Right cardiac atrium (tissue), 5 donors: Measurements from ENCODE around the gene GBA2. TPM values are rescaled to one million over a fixed set of nuclear protein-coding genes. Genes with fewer than 3 reads are reported as not detected.

Experiments used
- ATAC-seq, 2 donors: fragments of 200-7000 bp; cut with Tn5 transposase; one replicate each; pipeline versions ENCODE4 v1.8.0 to v1.9.1; 2020; ENCODE audit warnings: moderate library complexity in 2 of 2, mild to moderate bottlenecking in 1 of 2
- DNase-seq, 3 donors: peaks; one replicate each; pipeline ENCODE4 v3.0.0-alpha.2; 2020
- H3K27ac ChIP-seq: one replicate; pipeline ENCODE4 v1.5.1; 2013; ENCODE audit warnings: mild to moderate bottlenecking, low read length, control low read depth, moderate library complexity
- H3K27me3 ChIP-seq: one replicate; pipeline ENCODE4 v1.6.1; 2013; ENCODE audit not compliant: control insufficient read depth, insufficient read depth
- H3K4me1 ChIP-seq: one replicate; pipeline ENCODE4 v1.6.1; 2013; ENCODE audit warnings: low read length; ENCODE audit not compliant: control insufficient read depth, insufficient read depth
- H3K4me3 ChIP-seq: one replicate; pipeline ENCODE4 v1.5.1; 2013; ENCODE audit warnings: low read length, control low read depth
- H3K9me3 ChIP-seq: one replicate; pipeline ENCODE4 v1.6.1; 2013; ENCODE audit warnings: low read length; ENCODE audit not compliant: control insufficient read depth
- WGBS: extraction: QIAGEN DNeasy Blood & Tissue Kit; methylation state at CpG from one replicate; pipeline ENCODE4 v1.1.7; 2013; 5-methylcytosine and 5-hydroxymethylcytosine counted together
- intact Hi-C, 4 donors: fragments of 100-400 bp; cut with DNase I; formaldehyde crosslinking; loops; one replicate each; pipeline versions ENCODE4 v1.11.0 to v1.14.0; 2022 to 2023
- polyA plus RNA-seq: library from polyadenylated mRNA; stranded (reverse); fragments of 200-250 nt; gene quantifications from one replicate; pipeline ENCODE4 v1.2.3, GENCODE V29; 2013
- total RNA-seq, 4 donors: library from RNA; stranded (reverse); fragmentation: NEBNext Ultra II Directional; extraction: Animal tissue kit (Norgen Biotek cat#: 25700); gene quantifications; one replicate each; pipeline ENCODE4 v1.2.1, GENCODE V29; 2021
- donor health status: healthy with polysubstance abuse.
- donor health status: DM: no; HTN: yes; CAD: no.
- donor health status: DM: no; HTN: no; CAD: no.
- donor health status: DM: no; HTN: yes; CAD: no; lungs with severe emphysema.
- donor health status: DM: yes; HTN: yes; CAD: no.

GBA2 gene
- total and polyA plus RNA-seq, 5 donors, result 70.3 to 117 (median 93.8) TPM

DNA sequence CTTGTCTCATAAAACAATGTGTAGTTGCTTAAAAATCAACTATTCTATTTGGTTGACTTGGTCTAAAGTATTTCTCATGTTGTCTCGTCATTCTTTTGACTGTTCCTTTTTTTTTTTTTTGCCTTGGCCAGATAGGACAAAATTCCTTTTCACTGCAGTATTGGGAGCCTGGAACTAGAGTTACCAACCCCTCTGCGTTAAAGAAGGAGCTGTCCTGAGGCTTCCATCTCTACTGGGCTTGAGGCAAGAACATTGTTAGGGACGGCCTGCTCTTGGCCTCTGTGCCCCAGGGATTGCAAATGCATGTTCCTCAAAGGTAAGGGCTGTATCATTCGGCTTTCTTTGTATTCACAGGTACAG is 41.0 kb upstream of the GBA2 start:
- Histone ChIP-seq H3K27me3 (no peaks in the 10 kb centered on the region), H3K27ac (no peak overlapping the region), H3K9me3 (no peaks in the 10 kb centered on the region), H3K4me1 (no peaks in the 10 kb centered on the region), H3K4me3 (no peak overlapping the region)
- ATAC-seq, result no peak
- intact Hi-C loops, result loop anchor here (2.0 to 5.0 kb wide), 3 partner anchors 37 to 93 kb away; partner anchors contain the start of genes FAM221B (in 1 of the 4) and TMEM8B (in 1 of the 4)
- WGBS, result 30% methylated on average over 4 of the region's 4 CpGs
- DNase-seq, result no peak

DNA sequence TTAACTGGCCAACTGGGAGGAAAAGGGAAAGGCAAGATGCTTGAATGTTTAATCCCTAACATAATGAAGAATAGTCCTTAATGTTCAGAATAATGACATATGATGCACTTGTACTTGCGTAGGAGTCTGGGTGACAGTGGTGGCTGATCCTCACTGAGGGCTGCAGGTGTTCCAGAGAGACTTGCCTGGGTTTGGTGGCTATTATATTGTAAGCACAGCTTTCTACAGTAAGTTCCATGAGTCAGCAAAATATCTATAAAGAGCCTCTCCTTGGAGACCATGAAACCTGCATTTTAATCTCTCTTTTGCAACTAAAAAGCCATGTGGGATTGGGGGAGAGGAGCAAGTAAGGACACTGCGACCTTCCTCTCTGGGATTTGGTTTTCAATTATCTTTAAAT is 40.5 kb upstream of the GBA2 start:
- Histone ChIP-seq H3K4me3 (no peak overlapping the region), H3K9me3 (no peaks in the 10 kb centered on the region), H3K27me3 (no peaks in the 10 kb centered on the region), H3K4me1 (no peaks in the 10 kb centered on the region), H3K27ac (no peak overlapping the region)
- 90% methylated on average over 2 of the region's 2 CpGs for WGBS
- intact Hi-C loops, result no loop called here
- ATAC-seq, result no peak
- no peak for DNase-seq

DNA sequence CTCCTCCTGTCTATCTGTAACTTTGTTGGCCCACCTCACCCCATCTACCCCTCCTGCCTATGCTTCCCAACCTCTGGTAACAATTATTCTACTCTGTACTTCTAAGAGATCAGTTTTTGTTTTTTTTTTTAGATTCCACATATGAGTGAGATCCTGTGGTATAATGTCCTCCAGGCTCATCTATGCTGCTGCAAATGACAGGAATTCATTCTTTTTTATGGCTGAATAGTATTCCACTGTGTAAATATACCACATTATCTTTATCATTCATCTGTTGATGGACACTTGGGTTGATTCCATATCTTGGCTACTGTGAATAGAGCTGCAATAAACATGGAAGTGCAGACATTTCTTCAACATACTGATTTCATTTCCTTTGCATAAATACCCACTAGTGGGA is 34.4 kb upstream of the GBA2 start:
- intact Hi-C loops, result no loop called here
- DNase-seq (no peak), ATAC-seq (no peak)
- Histone ChIP-seq H3K4me3 (no peak overlapping the region), H3K9me3 (no peaks in the 10 kb centered on the region), H3K27me3 (no peaks in the 10 kb centered on the region), H3K27ac (no peak overlapping the region), H3K4me1 (no peaks in the 10 kb centered on the region)

DNA sequence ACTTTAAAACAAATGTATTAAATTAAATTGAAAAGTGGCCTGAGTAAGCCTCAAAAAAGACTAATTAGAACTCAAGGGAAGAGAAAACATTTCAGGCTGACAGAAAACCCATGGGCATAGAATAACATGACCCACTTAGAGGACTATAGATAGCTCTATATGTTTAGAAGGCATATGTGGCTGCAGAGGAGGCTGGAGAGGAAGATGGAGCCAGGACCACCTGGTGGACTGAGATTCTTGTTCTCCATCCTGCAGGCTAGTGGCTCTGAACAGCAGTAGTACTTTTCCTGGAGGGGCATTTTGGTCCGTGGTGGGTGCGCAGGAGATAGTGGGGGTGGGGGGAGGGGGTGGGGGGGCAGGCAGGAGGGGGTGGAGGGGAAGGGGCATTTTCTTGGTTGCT is 32.0 kb upstream of the GBA2 start:
- Histone ChIP-seq H3K4me1 (peaks cover 2% of the 10 kb centered on the region), H3K9me3 (no peaks in the 10 kb centered on the region), H3K27ac (no peak overlapping the region), H3K4me3 (no peak overlapping the region), H3K27me3 (no peaks in the 10 kb centered on the region)
- 71% methylated on average over 2 of the region's 2 CpGs for WGBS
- intact Hi-C loops, result no loop called here
- ATAC-seq (no peak), DNase-seq (no peak)

DNA sequence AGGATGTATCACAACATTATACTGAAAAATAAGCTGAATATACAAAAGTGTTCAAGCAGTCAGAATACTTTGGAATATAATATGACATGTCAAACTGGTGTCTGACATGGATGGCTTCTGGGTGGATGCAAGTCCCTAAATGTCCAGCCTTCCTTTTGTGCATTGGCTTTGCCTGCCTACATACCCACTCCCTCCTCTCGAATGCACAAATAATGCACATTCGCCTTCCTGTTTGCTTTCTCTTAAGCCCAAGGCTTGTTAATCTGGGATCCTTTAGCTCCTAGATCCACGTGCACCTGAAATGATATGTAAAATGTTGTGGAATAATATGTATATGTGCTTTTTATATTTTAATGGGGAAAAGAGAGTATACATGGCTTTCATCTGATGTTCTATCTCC is 29.5 kb upstream of the GBA2 start:
- H3K9me3 ChIP-seq, result no peaks in the 10 kb centered on the region
- ATAC-seq (no peak), DNase-seq (no peak)
- 92% methylated on average over 3 of the region's 3 CpGs for WGBS
- no peak overlapping the region for H3K27ac ChIP-seq
- peaks cover 6% of the 10 kb centered on the region for H3K4me1 ChIP-seq
- H3K27me3 ChIP-seq, result no peaks in the 10 kb centered on the region
- intact Hi-C loops, result no loop called here
- no peak overlapping the region for H3K4me3 ChIP-seq

DNA sequence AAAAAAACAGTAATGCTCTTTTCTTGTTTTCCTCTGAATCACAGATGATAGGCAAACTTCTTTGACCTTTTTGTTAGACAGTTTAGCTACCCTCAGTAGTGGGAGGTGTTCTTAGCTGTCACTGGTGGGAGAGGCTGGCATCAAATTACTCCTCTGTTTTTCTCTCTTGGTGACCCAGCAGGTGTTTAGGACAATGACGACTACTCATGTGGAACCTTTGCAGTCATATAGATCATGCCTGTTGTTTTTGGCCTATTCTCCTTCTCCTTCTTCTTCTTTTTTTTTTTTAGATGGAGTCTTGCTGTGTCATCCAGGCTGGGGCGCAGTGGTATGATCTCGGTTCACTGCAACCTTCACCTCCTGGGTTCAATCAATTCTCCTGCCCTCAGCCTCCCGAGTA is 27.0 kb upstream of the GBA2 start:
- H3K27ac ChIP-seq, result no peak overlapping the region
- no peaks in the 10 kb centered on the region for H3K27me3 ChIP-seq
- intact Hi-C loops, result no loop called here
- H3K4me3 ChIP-seq, result no peak overlapping the region
- ATAC-seq (no peak), DNase-seq (no peak)
- no peaks in the 10 kb centered on the region for H3K9me3 ChIP-seq
- peaks cover 8% of the 10 kb centered on the region for H3K4me1 ChIP-seq
- WGBS, result 83% methylated on average over 4 of the region's 4 CpGs

DNA sequence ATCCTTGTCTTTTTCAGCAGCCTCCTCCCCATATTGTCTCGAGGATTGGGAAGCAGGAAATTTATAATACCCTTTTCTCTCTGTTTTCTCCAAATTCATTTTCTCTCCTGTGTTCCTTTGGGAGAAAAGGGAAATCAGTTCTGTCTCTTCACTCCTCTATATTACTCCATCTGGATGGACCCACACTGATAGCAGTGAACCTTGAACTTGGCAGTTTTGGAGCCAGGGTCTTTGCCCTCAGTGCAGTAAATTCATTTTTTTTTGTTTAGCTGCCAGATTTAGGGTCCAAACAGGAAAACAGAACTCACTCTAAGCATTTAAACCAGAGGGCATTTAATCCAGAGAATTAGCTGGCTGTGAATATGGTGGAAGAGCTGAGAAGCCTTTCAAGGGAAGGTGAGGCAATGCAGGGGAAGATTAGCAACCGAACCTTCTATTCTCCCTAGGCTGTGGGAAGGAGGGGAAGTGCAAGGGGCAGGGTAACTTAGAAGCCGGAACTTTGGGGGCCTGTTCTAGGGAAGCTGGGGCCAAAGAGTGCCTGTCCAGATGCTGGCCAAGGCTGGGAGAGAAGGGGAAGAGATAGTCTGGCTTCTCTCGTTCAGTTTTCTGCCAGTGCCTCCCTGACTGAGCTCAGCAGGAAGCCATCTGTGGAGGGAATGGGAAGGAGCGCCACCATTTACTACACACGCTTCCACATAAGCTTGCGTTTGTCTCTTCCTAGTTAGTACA is 26.0 kb upstream of the GBA2 start:
- intact Hi-C loops, result no loop called here
- DNase-seq, result peak in 2 of 3 donors; percentile 38 to 66
- H3K27me3 ChIP-seq, result no peaks in the 10 kb centered on the region
- no peak overlapping the region for H3K4me3 ChIP-seq
- peak; percentile 67 to 79 for ATAC-seq
- peak overlapping the region; percentile 30 for H3K27ac ChIP-seq
- 39% methylated on average over 7 of the region's 7 CpGs for WGBS
- peaks cover 12% of the 10 kb centered on the region for H3K4me1 ChIP-seq
- H3K9me3 ChIP-seq, result no peaks in the 10 kb centered on the region

DNA sequence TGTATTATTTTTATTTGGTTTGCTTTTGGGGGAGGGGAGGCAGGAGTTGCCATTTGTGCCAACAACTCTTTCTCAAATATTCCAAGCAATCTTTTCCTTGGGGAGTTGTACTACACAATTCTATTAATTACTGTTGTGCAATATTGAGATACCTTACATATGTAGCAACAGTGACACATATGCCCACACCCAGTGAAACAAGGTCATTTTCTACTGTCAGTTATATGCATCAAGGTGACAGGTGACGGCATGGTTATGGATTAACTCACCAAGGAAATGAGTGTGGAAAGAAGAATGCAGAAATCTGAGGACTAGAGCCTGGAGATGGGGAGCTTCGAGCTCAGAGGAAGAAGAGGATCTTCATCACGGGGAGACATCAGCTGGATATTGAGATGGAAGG is 22.9 kb upstream of the GBA2 start:
- H3K9me3 ChIP-seq, result no peaks in the 10 kb centered on the region
- H3K27me3 ChIP-seq, result no peaks in the 10 kb centered on the region
- ATAC-seq, result no peak
- no peak overlapping the region for H3K27ac ChIP-seq
- H3K4me1 ChIP-seq, result peaks cover 12% of the 10 kb centered on the region
- no peak overlapping the region for H3K4me3 ChIP-seq
- no peak for DNase-seq
- 89% methylated on average over 3 of the region's 3 CpGs for WGBS
- intact Hi-C loops, result no loop called here

DNA sequence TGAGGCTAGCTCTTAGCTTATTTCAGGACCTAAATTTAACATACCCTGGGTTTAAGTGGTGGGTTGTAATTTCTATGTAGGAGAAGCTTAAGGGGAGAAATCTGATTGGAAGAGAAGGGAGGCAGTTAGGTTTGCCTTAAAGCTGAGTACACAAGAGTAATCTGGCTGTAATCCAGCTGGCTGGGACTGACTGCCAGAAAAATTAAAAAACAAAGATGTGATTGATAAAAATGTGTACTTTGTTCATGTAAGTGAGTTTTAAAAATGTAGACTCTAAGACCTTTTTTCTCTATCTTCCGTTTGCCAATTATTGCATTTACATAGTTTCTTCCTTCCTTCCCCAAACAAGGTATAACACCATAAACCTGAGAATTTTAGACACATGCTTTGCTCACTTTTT is 22.5 kb upstream of the GBA2 start:
- ATAC-seq (no peak), DNase-seq (no peak)
- no peak overlapping the region for H3K27ac ChIP-seq
- H3K4me3 ChIP-seq, result no peak overlapping the region
- H3K27me3 ChIP-seq, result no peaks in the 10 kb centered on the region
- no peaks in the 10 kb centered on the region for H3K9me3 ChIP-seq
- intact Hi-C loops, result no loop called here
- 48% methylated on average over 1 of the region's 1 CpG for WGBS
- H3K4me1 ChIP-seq, result peaks cover 12% of the 10 kb centered on the region

DNA sequence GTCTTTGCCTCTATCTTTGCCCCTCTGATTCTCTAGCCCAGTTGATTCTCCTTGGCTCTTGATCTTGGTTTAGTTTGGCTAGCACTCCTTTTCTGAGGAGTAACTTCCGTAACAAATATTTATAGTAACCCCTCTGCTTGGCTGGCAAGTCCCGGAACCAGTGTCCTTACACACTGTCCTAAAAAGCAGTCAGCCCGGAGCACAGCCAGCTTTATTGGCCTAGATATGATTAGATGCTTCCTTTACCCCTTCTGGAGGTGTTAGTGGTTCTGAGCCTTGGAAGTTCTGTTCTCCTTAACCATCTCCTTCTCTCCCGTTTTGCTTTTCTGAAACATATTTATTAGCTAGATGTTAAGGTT is 22.0 kb upstream of the GBA2 start:
- intact Hi-C loops, result no loop called here
- Histone ChIP-seq H3K9me3 (no peaks in the 10 kb centered on the region), H3K27ac (peak overlapping the region; percentile 58), H3K4me1 (peaks cover 10% of the 10 kb centered on the region), H3K4me3 (no peak overlapping the region), H3K27me3 (no peaks in the 10 kb centered on the region)
- 6% methylated on average over 4 of the region's 4 CpGs for WGBS
- ATAC-seq, result peak; percentile 89
- DNase-seq, result peak in 2 of 3 donors; percentile 51 to 82

DNA sequence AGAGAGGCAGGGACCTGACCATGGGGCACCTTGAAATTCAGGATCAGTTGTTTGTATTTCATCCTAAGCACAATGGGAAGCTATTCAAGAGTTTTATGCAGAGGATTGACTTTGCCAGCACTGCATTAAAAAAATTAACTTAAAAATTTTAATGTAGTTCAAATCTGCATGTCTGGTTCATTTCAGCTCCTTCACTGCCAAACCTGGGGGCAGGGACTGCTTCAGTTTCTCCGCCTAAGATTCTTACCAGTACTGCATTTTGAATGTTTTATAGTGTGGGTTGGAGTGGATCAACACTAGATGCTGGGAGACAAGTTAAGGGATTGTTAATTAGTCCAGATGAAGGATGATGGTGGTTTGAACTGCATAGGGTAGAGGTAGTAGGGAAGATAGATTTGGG is 20.7 kb upstream of the GBA2 start:
- DNase-seq (no peak), ATAC-seq (no peak)
- H3K4me3 ChIP-seq, result no peak overlapping the region
- H3K4me1 ChIP-seq, result peaks cover 6% of the 10 kb centered on the region
- H3K9me3 ChIP-seq, result no peaks in the 10 kb centered on the region
- no peak overlapping the region for H3K27ac ChIP-seq
- intact Hi-C loops, result no loop called here
- H3K27me3 ChIP-seq, result no peaks in the 10 kb centered on the region
- 95% methylated on average over 1 of the region's 1 CpG for WGBS

DNA sequence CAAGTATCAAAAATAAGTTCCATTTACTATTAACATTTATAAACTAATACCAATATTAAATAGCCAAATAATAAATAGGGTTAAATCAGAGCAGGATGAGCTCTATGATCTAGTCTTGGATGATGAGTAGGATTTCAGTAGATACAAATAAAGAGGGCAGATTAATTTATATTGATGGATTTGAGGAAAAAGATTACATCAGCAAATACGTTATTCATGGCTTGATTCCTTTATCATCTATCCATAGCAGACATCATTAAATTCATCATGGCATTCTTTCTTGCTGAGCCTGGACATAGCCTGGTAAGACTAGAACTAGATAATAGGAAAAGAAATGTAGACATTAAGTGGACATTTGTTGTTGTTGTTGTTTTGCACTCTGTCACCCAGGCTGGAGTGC is 18.4 kb upstream of the GBA2 start:
- Histone ChIP-seq H3K4me3 (no peak overlapping the region), H3K27me3 (no peaks in the 10 kb centered on the region), H3K27ac (no peak overlapping the region), H3K9me3 (no peaks in the 10 kb centered on the region), H3K4me1 (peaks cover 6% of the 10 kb centered on the region)
- intact Hi-C loops, result no loop called here
- no peak for ATAC-seq
- no peak for DNase-seq
- WGBS, result 89% methylated on average over 1 of the region's 1 CpG
